Measurements from ENCODE around the gene MRPL38. TPM values are rescaled to one million over a fixed set of nuclear protein-coding genes. Genes with fewer than 3 reads are reported as not detected.

Gene MRPL38
- total RNA-seq, 1 experiment from 2014 or later: 108 TPM

DNA sequence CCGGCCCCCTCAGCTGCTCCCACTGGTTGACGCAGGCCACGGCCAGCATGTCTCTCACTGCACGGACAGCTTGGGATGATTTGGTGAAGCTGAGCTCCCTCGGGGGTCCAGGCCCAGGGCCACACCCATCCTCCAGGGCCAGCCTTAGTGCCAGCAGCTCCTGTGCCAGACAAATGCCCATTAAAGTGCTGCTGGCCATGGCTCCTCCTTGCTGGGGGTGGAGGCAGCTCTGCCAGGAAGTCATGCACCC is 28.8 kb downstream of the MRPL38 start:
- Histone ChIP-seq H2BK12ac (ENCODE audit: insufficient read length, low read depth, low read length) (no peak overlapping the region), H3K4me2 (ENCODE audit: insufficient read depth, insufficient read length, low read length) (no peak overlapping the region), H4K5ac (ENCODE audit: insufficient read length, low read depth, low read length) (no peak overlapping the region), H3K27me3 (ENCODE audit: insufficient read depth, low read length) (peaks cover 3% of the 10 kb centered on the region; the same call in 1 of the 2 replicates), H3K79me2 (ENCODE audit: insufficient read depth, low read length) (no peaks in the 10 kb centered on the region), H2BK120ac (ENCODE audit: low read depth, low read length, poor library complexity, severe bottlenecking) (no peak overlapping the region), H3T11ph (ENCODE audit: low read length) (no peak overlapping the region), H3K27ac (ENCODE audit: insufficient read length, low read depth, low read length) (no peak overlapping the region), H3K23ac (ENCODE audit: insufficient read length, low read depth, low read length) (no peak overlapping the region), H3K4ac (ENCODE audit: low read depth, low read length) (no peak overlapping the region), H4K8ac (replicated peaks; ENCODE audit: insufficient read length, low read depth, low read length) (no peak overlapping the region), H2BK5ac (ENCODE audit: insufficient read length, low read length) (no peak overlapping the region), H2BK15ac (ENCODE audit: low read depth, low read length) (no peak overlapping the region), H3K4me1 (ENCODE audit: insufficient read depth, low read length) (peaks cover 3% of the 10 kb centered on the region; the same call in 1 of the 2 replicates), H3K79me1 (ENCODE audit: insufficient read depth, low read depth, low read length, poor library complexity, severe bottlenecking) (no peaks in the 10 kb centered on the region), H2AK5ac (ENCODE audit: insufficient read length, low read length) (no peak overlapping the region), H3K18ac (ENCODE audit: insufficient read length, low read depth, low read length) (no peak overlapping the region), H2AFZ (ENCODE audit: low read length) (no peak overlapping the region), H3K9me3 (ENCODE audit: control insufficient read depth, low read depth, low read length) (no peaks in the 10 kb centered on the region), H3K9ac (ENCODE audit: extremely low read depth, insufficient read length, low read length) (no peak overlapping the region), H3K23me2 (ENCODE audit: insufficient read length, low read depth, low read length, poor library complexity, severe bottlenecking) (peaks cover 8% of the 10 kb centered on the region), H2BK20ac (ENCODE audit: low read depth, low read length, poor library complexity, severe bottlenecking) (no peak overlapping the region), H3K14ac (ENCODE audit: insufficient read depth, low read length) (no peak overlapping the region), H3K56ac (ENCODE audit: insufficient read length, low read depth, low read length) (no peak overlapping the region), H4K20me1 (ENCODE audit: control insufficient read depth, insufficient read depth, insufficient read length) (no peaks in the 10 kb centered on the region), H4K91ac (ENCODE audit: insufficient read length, low read depth, low read length) (no peak overlapping the region)
- TF ChIP-seq, protein P1, sequence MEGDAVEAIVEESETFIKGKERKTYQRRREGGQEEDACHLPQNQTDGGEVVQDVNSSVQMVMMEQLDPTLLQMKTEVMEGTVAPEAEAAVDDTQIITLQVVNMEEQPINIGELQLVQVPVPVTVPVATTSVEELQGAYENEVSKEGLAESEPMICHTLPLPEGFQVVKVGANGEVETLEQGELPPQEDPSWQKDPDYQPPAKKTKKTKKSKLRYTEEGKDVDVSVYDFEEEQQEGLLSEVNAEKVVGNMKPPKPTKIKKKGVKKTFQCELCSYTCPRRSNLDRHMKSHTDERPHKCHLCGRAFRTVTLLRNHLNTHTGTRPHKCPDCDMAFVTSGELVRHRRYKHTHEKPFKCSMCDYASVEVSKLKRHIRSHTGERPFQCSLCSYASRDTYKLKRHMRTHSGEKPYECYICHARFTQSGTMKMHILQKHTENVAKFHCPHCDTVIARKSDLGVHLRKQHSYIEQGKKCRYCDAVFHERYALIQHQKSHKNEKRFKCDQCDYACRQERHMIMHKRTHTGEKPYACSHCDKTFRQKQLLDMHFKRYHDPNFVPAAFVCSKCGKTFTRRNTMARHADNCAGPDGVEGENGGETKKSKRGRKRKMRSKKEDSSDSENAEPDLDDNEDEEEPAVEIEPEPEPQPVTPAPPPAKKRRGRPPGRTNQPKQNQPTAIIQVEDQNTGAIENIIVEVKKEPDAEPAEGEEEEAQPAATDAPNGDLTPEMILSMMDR (conservative IDR thresholded peaks at IDR 0.05): no peak
- H3K4me1 Mint-ChIP-seq: peaks cover 19 to 22% of the 10 kb centered on the region in 2 experiments
- DNase-seq: no peak
- WGBS (ENCODE audit: extremely low coverage, insufficient read length, low lambda C conversion rate): no CpG with 5 or more reads among the region's 5 CpGs
- no peak overlapping the region for H3K27ac Mint-ChIP-seq
- no peak overlapping the region; a peak in 1 of 5 replicates for H3K4me3 Mint-ChIP-seq
- H3K27me3 Mint-ChIP-seq (ENCODE audit: low read depth): peaks cover 39% of the 10 kb centered on the region
- no peaks in the 10 kb centered on the region; a peak in 1 of 5 replicates for H3K9me3 Mint-ChIP-seq
- H3K36me3 Mint-ChIP-seq (ENCODE audit: insufficient read depth in 1 of 3, low read depth in 3 of 3): no peaks in the 10 kb centered on the region; a peak in 2 of 7 replicates
